ENCODE data around the gene PHOSPHO1. TPM values are rescaled to one million over a fixed set of nuclear protein-coding genes. Genes with fewer than 3 reads are reported as not detected.
"Not testable (repeated sequence)": the region's sequence is repeated elsewhere in the genome, so short reads cannot be mapped to it uniquely, and the experiment has no call there.

Gene PHOSPHO1
- total RNA-seq, 1 experiment from 2014 or later, result 98.3 TPM

DNA sequence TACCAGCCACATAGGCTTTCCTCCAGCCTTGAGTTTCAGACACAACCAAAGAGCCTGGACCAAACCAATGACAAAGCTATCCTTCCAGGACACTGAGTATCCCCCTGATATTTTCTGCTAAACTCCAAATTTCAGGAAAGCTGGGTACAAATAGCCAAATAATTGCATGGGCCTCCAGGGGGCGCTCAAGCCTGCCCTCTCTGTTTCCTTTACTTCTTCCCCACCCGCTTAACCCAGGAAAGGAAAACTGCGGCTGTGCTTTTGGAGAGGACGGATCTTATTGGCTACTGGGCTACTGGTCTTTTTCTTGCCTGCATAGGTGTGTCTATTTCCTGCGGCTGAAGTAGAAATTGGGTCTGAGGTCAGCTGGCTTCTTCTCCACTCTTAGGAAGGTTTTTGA is 50.3 kb downstream of the PHOSPHO1 start:
- DNase-seq (ENCODE audit: low spot score), result peak; percentile 87
- no peaks in the 10 kb centered on the region for H3K4me1 ChIP-seq (ENCODE audit: insufficient read depth, low read length, poor library complexity, severe bottlenecking)
- intact Hi-C loops (cut with micrococcal nuclease; ENCODE audit: unreplicated experiment), result loop anchor here (2.0 kb wide), 1 partner anchor 214 kb away; no protein-coding TSS in a partner anchor
- H3K36me3 ChIP-seq (ENCODE audit: insufficient read depth, low read length, poor library complexity, severe bottlenecking), result no peaks in the 10 kb centered on the region
- H3K4me3 ChIP-seq (ENCODE audit: low read depth, low read length, poor library complexity, severe bottlenecking), result no peak overlapping the region
- H3K27me3 ChIP-seq (replicated peaks; ENCODE audit: insufficient read depth, low read depth, low read length, poor library complexity), result no peaks in the 10 kb centered on the region
- ChIA-PET POLR2A (ENCODE audit: low non-redundant PET) (no interaction called here), CTCF (interaction anchor here (0.5 to 1.2 kb wide), 4 partner anchors 29 to 414 kb away, joined by 4 to 6 read pairs (median 4); no protein-coding TSS in a partner anchor)
- no TSS peak for BruUV-seq (replicated peaks)
- TF ChIP-seq EZH2 (IDR thresholded peaks at IDR 0.05; ENCODE audit: borderline replicate concordance, low read depth, low read length, poor library complexity, severe bottlenecking), result no peak
- TF ChIP-seq, protein P1, sequence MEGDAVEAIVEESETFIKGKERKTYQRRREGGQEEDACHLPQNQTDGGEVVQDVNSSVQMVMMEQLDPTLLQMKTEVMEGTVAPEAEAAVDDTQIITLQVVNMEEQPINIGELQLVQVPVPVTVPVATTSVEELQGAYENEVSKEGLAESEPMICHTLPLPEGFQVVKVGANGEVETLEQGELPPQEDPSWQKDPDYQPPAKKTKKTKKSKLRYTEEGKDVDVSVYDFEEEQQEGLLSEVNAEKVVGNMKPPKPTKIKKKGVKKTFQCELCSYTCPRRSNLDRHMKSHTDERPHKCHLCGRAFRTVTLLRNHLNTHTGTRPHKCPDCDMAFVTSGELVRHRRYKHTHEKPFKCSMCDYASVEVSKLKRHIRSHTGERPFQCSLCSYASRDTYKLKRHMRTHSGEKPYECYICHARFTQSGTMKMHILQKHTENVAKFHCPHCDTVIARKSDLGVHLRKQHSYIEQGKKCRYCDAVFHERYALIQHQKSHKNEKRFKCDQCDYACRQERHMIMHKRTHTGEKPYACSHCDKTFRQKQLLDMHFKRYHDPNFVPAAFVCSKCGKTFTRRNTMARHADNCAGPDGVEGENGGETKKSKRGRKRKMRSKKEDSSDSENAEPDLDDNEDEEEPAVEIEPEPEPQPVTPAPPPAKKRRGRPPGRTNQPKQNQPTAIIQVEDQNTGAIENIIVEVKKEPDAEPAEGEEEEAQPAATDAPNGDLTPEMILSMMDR (conservative IDR thresholded peaks at IDR 0.05; ENCODE audit: low read depth, low read length), result peak; percentile 94
- no peak overlapping the region for H3K27ac ChIP-seq (ENCODE audit: low read depth, low read length, poor library complexity, severe bottlenecking)
- H3K9me3 ChIP-seq (ENCODE audit: low read depth, low read length, poor library complexity, severe bottlenecking), result peaks cover 16% of the 10 kb centered on the region

DNA sequence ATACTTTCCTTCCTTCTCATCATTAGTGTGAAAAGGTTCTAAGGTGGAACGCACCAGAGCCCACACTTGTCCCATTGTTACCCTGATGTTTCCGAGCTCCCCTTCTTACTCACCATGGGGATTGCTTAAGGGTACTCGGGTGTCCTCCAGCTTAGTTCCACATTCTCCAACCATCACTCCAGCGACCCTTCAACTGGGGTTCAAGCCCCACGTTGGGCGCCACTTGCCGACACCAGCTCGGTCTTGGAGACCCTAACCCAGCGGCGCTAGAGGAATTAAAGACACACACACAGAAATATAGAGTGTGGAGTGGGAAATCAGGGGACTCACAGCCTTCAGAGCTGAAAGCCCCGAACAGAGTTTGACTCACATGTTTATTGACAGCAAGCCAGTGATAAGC is 54.6 kb downstream of the PHOSPHO1 start:
- H3K27me3 ChIP-seq (replicated peaks; ENCODE audit: insufficient read depth, low read depth, low read length, poor library complexity); H3K27ac ChIP-seq (ENCODE audit: low read depth, low read length, poor library complexity, severe bottlenecking); H3K4me3 ChIP-seq (ENCODE audit: low read depth, low read length, poor library complexity, severe bottlenecking); BruUV-seq (replicated peaks); H3K4me1 ChIP-seq (ENCODE audit: insufficient read depth, low read length, poor library complexity, severe bottlenecking); intact Hi-C loops (cut with micrococcal nuclease; ENCODE audit: unreplicated experiment); CTCF ChIA-PET; DNase-seq (ENCODE audit: low spot score); POLR2A ChIA-PET (ENCODE audit: low non-redundant PET); H3K36me3 ChIP-seq (ENCODE audit: insufficient read depth, low read length, poor library complexity, severe bottlenecking): not testable (repeated sequence)
- H3K9me3 ChIP-seq (ENCODE audit: low read depth, low read length, poor library complexity, severe bottlenecking), result peaks cover 18% of the 10 kb centered on the region

Other genes starting within 250 kb of the PHOSPHO1 start
- 495 and 517 TPM in 2 replicates for gene IGF2BP1, start 233.4 kb downstream of the PHOSPHO1 start, total RNA-seq (2021)
- not detected in 2 replicates for gene B4GALNT2, start 98.0 kb downstream of the PHOSPHO1 start, total RNA-seq (2021)
- 9.2 and 9.6 TPM in 2 replicates for gene GNGT2, start 20.2 kb downstream of the PHOSPHO1 start, total RNA-seq (2021)
- gene ABI3, start 20.1 kb downstream of the PHOSPHO1 start, total RNA-seq (2021), result 9.7 and 13.0 TPM in 2 replicates
- 32.1 and 41.5 TPM in 2 replicates for gene ZNF652, start 131.5 kb upstream of the PHOSPHO1 start, total RNA-seq (2021)
- 430 and 451 TPM in 2 replicates for gene PHB1, start 184.1 kb upstream of the PHOSPHO1 start, total RNA-seq (2021)

Data from A673 (cell line).